ENCODE data around the gene EPHB1.

- TF ChIP-seq CTCF (conservative IDR thresholded peaks at IDR 0.05 in 1 of 2, IDR thresholded peaks at IDR 0.05 in 1 of 2; ENCODE audit: extremely low read depth in 1 of 2, insufficient read depth in 1 of 2, low read depth in 1 of 2, low read length in 2 of 2) (no peak), EZH2 (IDR thresholded peaks at IDR 0.05; ENCODE audit: borderline replicate concordance, low read length) (no peak)
Observed at GRCh38 chr3:134749802-134750553, 45.1 kb upstream of the EPHB1 start.

All from mammary epithelial cell (primary cell).